ENCODE data around the gene CD180.

CD180 gene

GRCh38 chr5:67196537-67197059 lies at the start of gene CD180:
Gene CD180 (minus strand): TSS chr5:67196799. CDS start chr5:67196641, 158 bp downstream.
- DNase-seq, result no peak

GRCh38 chr5:67246108-67246507 lies 49.5 kb upstream of the CD180 start:
- DNase-seq, result peak; percentile 61 to 77

GRCh38 chr5:67245259-67245846 lies 48.8 kb upstream of the CD180 start:
- DNase-seq, result no peak

- DNase-seq, result no peak
Observed at GRCh38 chr5:67244345-67244793, 47.8 kb upstream of the CD180 start.

- no peak for DNase-seq
Observed at GRCh38 chr5:67243944-67244343, 47.3 kb upstream of the CD180 start.

GRCh38 chr5:67243349-67243748 lies 46.8 kb upstream of the CD180 start:
- no peak for DNase-seq

- DNase-seq, result no peak
Observed at GRCh38 chr5:67241326-67241725, 44.7 kb upstream of the CD180 start.

- DNase-seq, result no peak
Observed at GRCh38 chr5:67240846-67241245, 44.2 kb upstream of the CD180 start.

GRCh38 chr5:67240065-67240464 lies 43.5 kb upstream of the CD180 start:
- DNase-seq, result no peak

GRCh38 chr5:67238191-67238590 lies 41.6 kb upstream of the CD180 start:
- no peak for DNase-seq

GRCh38 chr5:67235399-67236110 lies 39.0 kb upstream of the CD180 start:
- no peak for DNase-seq

- DNase-seq, result peak; percentile 17
Observed at GRCh38 chr5:67234671-67235176, 38.1 kb upstream of the CD180 start.

GRCh38 chr5:67233075-67233474 lies 36.5 kb upstream of the CD180 start:
- DNase-seq, result no peak

GRCh38 chr5:67223211-67223610 lies 26.6 kb upstream of the CD180 start:
- DNase-seq, result no peak

- no peak for DNase-seq
Observed at GRCh38 chr5:67222243-67223025, 25.8 kb upstream of the CD180 start.

- DNase-seq, result no peak
Observed at GRCh38 chr5:67221487-67222242, 25.1 kb upstream of the CD180 start.

- no peak for DNase-seq
Observed at GRCh38 chr5:67216564-67216963, 20.0 kb upstream of the CD180 start.

- DNase-seq, result peak; percentile 67 to 71
Observed at GRCh38 chr5:67215519-67216471, 19.2 kb upstream of the CD180 start.

- DNase-seq, result no peak
Observed at GRCh38 chr5:67214707-67215447, 18.3 kb upstream of the CD180 start.

- DNase-seq, result no peak
Observed at GRCh38 chr5:67214036-67214435, 17.4 kb upstream of the CD180 start.

- DNase-seq, result no peak
Observed at GRCh38 chr5:67211926-67212325, 15.3 kb upstream of the CD180 start.

All from AML-193 (cell line).